DLD1 (cell line): Measurements from ENCODE around the gene ARMC9.
"Not testable (repeated sequence)": the region's sequence is repeated elsewhere in the genome, so short reads cannot be mapped to it uniquely, and the experiment has no call there.

ENCODE experiments used
- in situ Hi-C: cut with HindIII; loops from 2 replicates; pipeline ENCODE4 v1.10.0; 2017; ENCODE audit warnings: low sequenced_read_pairs

Gene ARMC9

GRCh38 chr2:231334981-231335380, 136.6 kb downstream of the ARMC9 start:
- in situ Hi-C loops: no loop called here

GRCh38 chr2:231335591-231335990, 137.2 kb downstream of the ARMC9 start:
- in situ Hi-C loops: no loop called here

GRCh38 chr2:231336236-231336635, 137.8 kb downstream of the ARMC9 start:
- in situ Hi-C loops: no loop called here

GRCh38 chr2:231336700-231337099, 138.3 kb downstream of the ARMC9 start:
- in situ Hi-C loops: no loop called here

- in situ Hi-C loops: no loop called here
These were observed 139.7 kb downstream of the ARMC9 start for GRCh38 chr2:231337807-231338759.

GRCh38 chr2:231339316-231339715, 140.9 kb downstream of the ARMC9 start:
- in situ Hi-C loops: no loop called here

- in situ Hi-C loops: no loop called here
These were observed 142.7 kb downstream of the ARMC9 start for GRCh38 chr2:231341100-231341499.

GRCh38 chr2:231342061-231342711, 143.8 kb downstream of the ARMC9 start:
- in situ Hi-C loops: no loop called here

- in situ Hi-C loops: no loop called here
These were observed 144.7 kb downstream of the ARMC9 start for GRCh38 chr2:231343006-231343710.

GRCh38 chr2:231343988-231344387, 145.6 kb downstream of the ARMC9 start:
- in situ Hi-C loops: no loop called here

GRCh38 chr2:231344851-231345250, 146.4 kb downstream of the ARMC9 start:
- in situ Hi-C loops: no loop called here

GRCh38 chr2:231347081-231347480, 148.7 kb downstream of the ARMC9 start:
- in situ Hi-C loops: no loop called here

- in situ Hi-C loops: no loop called here
These were observed 149.2 kb downstream of the ARMC9 start for GRCh38 chr2:231347638-231348037.

- in situ Hi-C loops: no loop called here
These were observed 149.7 kb downstream of the ARMC9 start for GRCh38 chr2:231348173-231348572.

- in situ Hi-C loops: no loop called here
These were observed 150.4 kb downstream of the ARMC9 start for GRCh38 chr2:231348704-231349373.

- in situ Hi-C loops: not testable (repeated sequence)
These were observed 150.9 kb downstream of the ARMC9 start for GRCh38 chr2:231349374-231349735.

GRCh38 chr2:231351648-231352047, 153.2 kb downstream of the ARMC9 start:
- in situ Hi-C loops: no loop called here

- in situ Hi-C loops: no loop called here
These were observed 155.0 kb downstream of the ARMC9 start for GRCh38 chr2:231353469-231353868.

- in situ Hi-C loops: no loop called here
These were observed 157.4 kb downstream of the ARMC9 start for GRCh38 chr2:231355508-231356465.

- in situ Hi-C loops: no loop called here
These were observed 158.0 kb downstream of the ARMC9 start for GRCh38 chr2:231356466-231356844.
